H9 (cell line): ENCODE measurements around the gene SPC24. TPM values are rescaled to one million over a fixed set of nuclear protein-coding genes. Genes with fewer than 3 reads are reported as not detected.
A peak's percentile ranks its signal among the peaks of the same experiment; 100 is the strongest.
"Not testable (repeated sequence)": the region's sequence is repeated elsewhere in the genome, so short reads cannot be mapped to it uniquely, and the experiment has no call there.

ENCODE experiments used
- DNase-seq: peaks from one replicate; pipeline ENCODE4 v3.0.0-alpha.2; 2017
- H2AFZ ChIP-seq: one replicate; pipeline ENCODE4 v1.6.1; 2013; ENCODE audit warnings: mild to moderate bottlenecking, low read length, control low read depth, moderate library complexity
- H2AK5ac ChIP-seq: 2 replicates; pipeline ENCODE4 v1.6.1; 2013; ENCODE audit warnings: low read length, control low read depth, mixed read lengths; ENCODE audit not compliant: insufficient read length
- H2BK120ac ChIP-seq: one replicate; pipeline ENCODE4 v1.6.1; 2013; ENCODE audit warnings: low read depth, mild to moderate bottlenecking, low read length, control low read depth, inconsistent platforms; ENCODE audit not compliant: poor library complexity, severe bottlenecking
- H2BK12ac ChIP-seq: 2 replicates; pipeline ENCODE4 v1.6.1; 2013; ENCODE audit warnings: low read length, control low read depth, mixed read lengths, low read depth; ENCODE audit not compliant: insufficient read length
- H2BK15ac ChIP-seq: 2 replicates; pipeline ENCODE4 v1.6.1; 2013; ENCODE audit warnings: low read depth, low read length, control low read depth
- H2BK20ac ChIP-seq: one replicate; pipeline ENCODE4 v1.6.1; 2013; ENCODE audit warnings: low read depth, mild to moderate bottlenecking, low read length, control low read depth, inconsistent platforms; ENCODE audit not compliant: poor library complexity, severe bottlenecking
- H2BK5ac ChIP-seq: 2 replicates; pipeline ENCODE4 v1.6.1; 2013; ENCODE audit warnings: low read length, control low read depth, mixed read lengths; ENCODE audit not compliant: insufficient read length
- H3K14ac ChIP-seq: 2 replicates; pipeline ENCODE4 v1.6.1; 2013; ENCODE audit warnings: low read length, control low read depth; ENCODE audit not compliant: insufficient read depth
- H3K18ac ChIP-seq: 2 replicates; pipeline ENCODE4 v1.6.1; 2013; ENCODE audit warnings: low read depth, mild to moderate bottlenecking, mixed read lengths, low read length, control low read depth; ENCODE audit not compliant: insufficient read length
- H3K23ac ChIP-seq: 2 replicates; pipeline ENCODE4 v1.6.1; 2013; ENCODE audit warnings: low read length, control low read depth, mixed read lengths, low read depth; ENCODE audit not compliant: insufficient read length
- H3K23me2 ChIP-seq: 2 replicates; pipeline ENCODE4 v1.6.1; 2013; ENCODE audit warnings: low read depth, mild to moderate bottlenecking, mixed read lengths, low read length, control low read depth; ENCODE audit not compliant: insufficient read length, poor library complexity, severe bottlenecking
- H3K27ac ChIP-seq: 2 replicates; pipeline ENCODE4 v1.5.1; 2013; ENCODE audit warnings: low read length, control low read depth, mixed read lengths, low read depth; ENCODE audit not compliant: insufficient read length
- H3K27me3 ChIP-seq: 2 replicates; pipeline ENCODE4 v1.6.1; 2013; ENCODE audit warnings: low read length, control low read depth, inconsistent platforms; ENCODE audit not compliant: insufficient read depth
- H3K4ac ChIP-seq: 2 replicates; pipeline ENCODE4 v1.6.1; 2013; ENCODE audit warnings: low read depth, mild to moderate bottlenecking, control low read depth, inconsistent platforms, low read length, moderate library complexity
- H3K4me1 ChIP-seq: 2 replicates; pipeline ENCODE4 v1.6.1; 2013; ENCODE audit warnings: low read length, control low read depth, inconsistent platforms; ENCODE audit not compliant: insufficient read depth
- H3K4me2 ChIP-seq: 2 replicates; pipeline ENCODE4 v1.6.1; 2013; ENCODE audit warnings: low read length, control low read depth, mixed read lengths; ENCODE audit not compliant: insufficient read length, insufficient read depth
- H3K56ac ChIP-seq: 2 replicates; pipeline ENCODE4 v1.6.1; 2013; ENCODE audit warnings: low read depth, mild to moderate bottlenecking, mixed read lengths, low read length, control low read depth; ENCODE audit not compliant: insufficient read length
- H3K79me1 ChIP-seq: 2 replicates; pipeline ENCODE4 v1.6.1; 2013; ENCODE audit warnings: low read depth, mild to moderate bottlenecking, moderate library complexity, low read length, control low read depth, inconsistent platforms; ENCODE audit not compliant: insufficient read depth, poor library complexity, severe bottlenecking
- H3K79me2 ChIP-seq: 2 replicates; pipeline ENCODE4 v1.6.1; 2013; ENCODE audit warnings: low read length, control low read depth, inconsistent platforms; ENCODE audit not compliant: insufficient read depth
- H3K9ac ChIP-seq: 2 replicates; pipeline ENCODE4 v1.6.1; 2013; ENCODE audit warnings: low read length, control low read depth, mixed read lengths; ENCODE audit not compliant: insufficient read length; ENCODE audit errors: extremely low read depth
- H3K9me3 ChIP-seq: one replicate; pipeline ENCODE4 v1.6.1; 2013; ENCODE audit warnings: low read depth, low read length, inconsistent platforms; ENCODE audit not compliant: control insufficient read depth
- H3T11ph ChIP-seq: one replicate; pipeline ENCODE4 v1.6.1; 2013; ENCODE audit warnings: mild to moderate bottlenecking, low read length, control low read depth, inconsistent platforms
- H4K20me1 ChIP-seq: one replicate; pipeline ENCODE4 v1.6.1; 2013; ENCODE audit not compliant: control insufficient read depth, insufficient read length, insufficient read depth
- H4K5ac ChIP-seq: 2 replicates; pipeline ENCODE4 v1.6.1; 2013; ENCODE audit warnings: low read depth, mild to moderate bottlenecking, mixed read lengths, low read length, control low read depth; ENCODE audit not compliant: insufficient read length
- H4K8ac ChIP-seq: replicated peaks from 2 replicates; pipeline ENCODE4 v1.6.1; 2013; ENCODE audit warnings: low read length, control low read depth, mixed read lengths, low read depth; ENCODE audit not compliant: insufficient read length
- H4K91ac ChIP-seq: 2 replicates; pipeline ENCODE4 v1.6.1; 2013; ENCODE audit warnings: low read depth, mild to moderate bottlenecking, moderate library complexity, mixed read lengths, low read length, control low read depth; ENCODE audit not compliant: insufficient read length
- H3K27ac Mint-ChIP-seq, 3 experiments: 2 replicates in 2 of 3; 3 replicates in 1 of 3; pipeline ENCODE4 v1.8.0; 2020 to 2021; ENCODE audit warnings: mixed read lengths in 3 of 3, mild to moderate bottlenecking in 1 of 3, moderate library complexity in 1 of 3
- H3K27me3 Mint-ChIP-seq: 2 replicates; pipeline ENCODE4 v1.8.0; 2021; ENCODE audit warnings: low read depth, mild to moderate bottlenecking, moderate library complexity, mixed read lengths
- H3K36me3 Mint-ChIP-seq, 3 experiments: 2 replicates in 2 of 3; 3 replicates in 1 of 3; pipeline ENCODE4 v1.8.0; 2020 to 2021; ENCODE audit warnings: low read depth in 3 of 3, mixed read lengths in 3 of 3; ENCODE audit not compliant: insufficient read depth in 1 of 3
- H3K4me1 Mint-ChIP-seq, 2 experiments: 2 replicates each; pipeline ENCODE4 v1.8.0; 2020; ENCODE audit warnings: mixed read lengths in 2 of 2
- H3K4me3 Mint-ChIP-seq, 2 experiments: 2 replicates in 1 of 2; 3 replicates in 1 of 2; pipeline ENCODE4 v1.8.0; 2020 to 2021; ENCODE audit warnings: mild to moderate bottlenecking in 2 of 2, mixed read lengths in 2 of 2, moderate library complexity in 1 of 2
- H3K9me3 Mint-ChIP-seq, 2 experiments: 2 replicates in 1 of 2; 3 replicates in 1 of 2; pipeline ENCODE4 v1.8.0; 2020; ENCODE audit warnings: mild to moderate bottlenecking in 2 of 2, mixed read lengths in 2 of 2, moderate library complexity in 1 of 2
- CTCF ChIP-seq: fragments of 200-600 bp; sonication (generic); conservative IDR thresholded peaks from 3 replicates; pipeline ENCODE4 v1.8.0; 2021; ENCODE audit warnings: antibody characterized with exemption, mild to moderate bottlenecking
- WGBS: extraction: QIAGEN DNeasy Blood & Tissue Kit; methylation state at CpG from one replicate; pipeline ENCODE4 v1.1.7; 2013; ENCODE audit warnings: missing lambda C conversion rate, low lambda C conversion rate, mixed read lengths; ENCODE audit not compliant: insufficient read length; ENCODE audit errors: extremely low coverage; 5-methylcytosine and 5-hydroxymethylcytosine counted together
- total RNA-seq: library from RNA; stranded (reverse); gene quantifications from 2 replicates; pipeline ENCODE4 v1.2.1, GENCODE V29; 2021

Gene SPC24
- total RNA-seq, 1 experiment from 2014 or later: 51.5 TPM

GRCh38 chr19:11181488-11181887 lies 25.9 kb upstream of the SPC24 start:
- 0 out of 4 replicates have a peak, but pooled peaks cover 0 to 3% of the 10 kb centered on the region in 2 experiments for H3K4me1 Mint-ChIP-seq

GRCh38 chr19:11180975-11181374 lies 25.4 kb upstream of the SPC24 start:
- H3K4me1 ChIP-seq, H2BK120ac ChIP-seq, H3K27ac ChIP-seq, H3K4me3 Mint-ChIP-seq, H3K18ac ChIP-seq, H3K14ac ChIP-seq, H3K79me1 ChIP-seq, H4K91ac ChIP-seq, H4K8ac ChIP-seq, H2BK20ac ChIP-seq, H4K5ac ChIP-seq, H3K9ac ChIP-seq, H3K56ac ChIP-seq, H3K27me3 Mint-ChIP-seq, H3K23ac ChIP-seq, H3T11ph ChIP-seq, H2AFZ ChIP-seq, H3K4me2 ChIP-seq, H3K27me3 ChIP-seq, H3K4me1 Mint-ChIP-seq, H3K9me3 ChIP-seq, H2AK5ac ChIP-seq, H3K23me2 ChIP-seq, H2BK5ac ChIP-seq, H2BK12ac ChIP-seq, H2BK15ac ChIP-seq, H3K4ac ChIP-seq, H3K9me3 Mint-ChIP-seq, H3K79me2 ChIP-seq, H3K27ac Mint-ChIP-seq, DNase-seq, H4K20me1 ChIP-seq: not testable (repeated sequence)
- peaks cover 15 to 42% (median 25%) of the 10 kb centered on the region in 3 experiments; a peak in 6 of 7 replicates for H3K36me3 Mint-ChIP-seq
- WGBS: no CpG with 5 or more reads among the region's 8 CpGs

More at GRCh38 chr19:11181488-11181887, 25.9 kb upstream of the SPC24 start:
- H2BK12ac ChIP-seq: no peak overlapping the region
- H3K14ac ChIP-seq: no peak overlapping the region
- H3K23ac ChIP-seq: no peak overlapping the region
- H3K4me1 ChIP-seq: no peaks in the 10 kb centered on the region; the same call in 1 of the 2 replicates
- no peak overlapping the region for H4K91ac ChIP-seq
- no peak for DNase-seq
- no peak overlapping the region for H3K27ac ChIP-seq
- no peak overlapping the region for H3K4me2 ChIP-seq
- no peak overlapping the region for H3T11ph ChIP-seq
- no peaks in the 10 kb centered on the region for H3K27me3 ChIP-seq
- no peak overlapping the region for H4K8ac ChIP-seq
- H4K5ac ChIP-seq: no peak overlapping the region
- H3K9ac ChIP-seq: no peak overlapping the region
- no peaks in the 10 kb centered on the region for H3K79me1 ChIP-seq
- no peaks in the 10 kb centered on the region for H4K20me1 ChIP-seq
- H2BK5ac ChIP-seq: no peak overlapping the region
- no peaks in the 10 kb centered on the region for H3K9me3 Mint-ChIP-seq
- H2AFZ ChIP-seq: no peak overlapping the region
- no peak overlapping the region for H2BK15ac ChIP-seq
- no peaks in the 10 kb centered on the region for H3K79me2 ChIP-seq
- no peaks in the 10 kb centered on the region for H3K23me2 ChIP-seq
- H2BK120ac ChIP-seq: no peak overlapping the region
- H3K27me3 Mint-ChIP-seq: no peaks in the 10 kb centered on the region; the same call in 1 of the 2 replicates
- TF ChIP-seq CTCF: no peak
- H3K4me3 Mint-ChIP-seq: no peak overlapping the region
- H3K56ac ChIP-seq: no peak overlapping the region
- no peak overlapping the region for H3K4ac ChIP-seq
- no peaks in the 10 kb centered on the region for H3K9me3 ChIP-seq
- no peak overlapping the region for H2BK20ac ChIP-seq
- no CpG with 5 or more reads among the region's 4 CpGs for WGBS
- H2AK5ac ChIP-seq: no peak overlapping the region
- peak overlapping the region in 1 of 3 experiments; percentile 13; a peak in 1 of 7 replicates for H3K27ac Mint-ChIP-seq
- peaks cover 12 to 41% (median 25%) of the 10 kb centered on the region in 3 experiments for H3K36me3 Mint-ChIP-seq
- no peak overlapping the region for H3K18ac ChIP-seq
